ENCODE results near the gene TRIM26. TPM values are rescaled to one million over a fixed set of nuclear protein-coding genes. Genes with fewer than 3 reads are reported as not detected.

Gene TRIM26
- polyA plus RNA-seq, 1 experiment = 41.8 TPM

DNA sequence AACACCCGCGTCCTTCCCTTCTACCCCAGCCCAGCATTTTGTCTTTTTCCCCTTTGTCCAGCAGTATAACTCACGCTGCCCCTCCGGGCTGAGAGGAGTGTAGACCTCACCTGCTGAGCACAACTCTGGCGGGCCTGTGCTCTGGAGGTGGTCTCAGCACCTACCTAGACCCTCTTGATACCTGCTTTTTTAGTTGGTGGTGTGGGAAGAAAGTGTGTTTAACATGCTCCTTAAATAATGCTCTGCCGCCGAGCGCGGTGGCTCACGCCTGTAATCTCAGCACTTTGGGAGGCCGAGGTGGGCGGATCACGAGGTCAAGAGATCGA lies 1.4 kb upstream of the TRIM26 start:
- DNase-seq (ENCODE audit: low read depth) = no peak
- peak overlapping the region; percentile 79 for H3K4me3 ChIP-seq (ENCODE audit: low read depth, low read length)
- ChIA-PET POLR2A (no interaction called here), CTCF (interaction anchor here (0.8 to 1.2 kb wide), 2 partner anchors 84 to 565 kb away, joined by 3 to 5 read pairs; no protein-coding TSS in a partner anchor)
- TF ChIP-seq, protein P1, sequence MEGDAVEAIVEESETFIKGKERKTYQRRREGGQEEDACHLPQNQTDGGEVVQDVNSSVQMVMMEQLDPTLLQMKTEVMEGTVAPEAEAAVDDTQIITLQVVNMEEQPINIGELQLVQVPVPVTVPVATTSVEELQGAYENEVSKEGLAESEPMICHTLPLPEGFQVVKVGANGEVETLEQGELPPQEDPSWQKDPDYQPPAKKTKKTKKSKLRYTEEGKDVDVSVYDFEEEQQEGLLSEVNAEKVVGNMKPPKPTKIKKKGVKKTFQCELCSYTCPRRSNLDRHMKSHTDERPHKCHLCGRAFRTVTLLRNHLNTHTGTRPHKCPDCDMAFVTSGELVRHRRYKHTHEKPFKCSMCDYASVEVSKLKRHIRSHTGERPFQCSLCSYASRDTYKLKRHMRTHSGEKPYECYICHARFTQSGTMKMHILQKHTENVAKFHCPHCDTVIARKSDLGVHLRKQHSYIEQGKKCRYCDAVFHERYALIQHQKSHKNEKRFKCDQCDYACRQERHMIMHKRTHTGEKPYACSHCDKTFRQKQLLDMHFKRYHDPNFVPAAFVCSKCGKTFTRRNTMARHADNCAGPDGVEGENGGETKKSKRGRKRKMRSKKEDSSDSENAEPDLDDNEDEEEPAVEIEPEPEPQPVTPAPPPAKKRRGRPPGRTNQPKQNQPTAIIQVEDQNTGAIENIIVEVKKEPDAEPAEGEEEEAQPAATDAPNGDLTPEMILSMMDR (IDR thresholded peaks at IDR 0.05; ENCODE audit: insufficient read depth, low read depth, low read length) = no peak
- no peaks in the 10 kb centered on the region for H3K27me3 ChIP-seq (ENCODE audit: control insufficient read depth, insufficient read depth, low read length)
- no peaks in the 10 kb centered on the region for H3K36me3 ChIP-seq (ENCODE audit: control insufficient read depth, insufficient read depth, low read length)

DNA sequence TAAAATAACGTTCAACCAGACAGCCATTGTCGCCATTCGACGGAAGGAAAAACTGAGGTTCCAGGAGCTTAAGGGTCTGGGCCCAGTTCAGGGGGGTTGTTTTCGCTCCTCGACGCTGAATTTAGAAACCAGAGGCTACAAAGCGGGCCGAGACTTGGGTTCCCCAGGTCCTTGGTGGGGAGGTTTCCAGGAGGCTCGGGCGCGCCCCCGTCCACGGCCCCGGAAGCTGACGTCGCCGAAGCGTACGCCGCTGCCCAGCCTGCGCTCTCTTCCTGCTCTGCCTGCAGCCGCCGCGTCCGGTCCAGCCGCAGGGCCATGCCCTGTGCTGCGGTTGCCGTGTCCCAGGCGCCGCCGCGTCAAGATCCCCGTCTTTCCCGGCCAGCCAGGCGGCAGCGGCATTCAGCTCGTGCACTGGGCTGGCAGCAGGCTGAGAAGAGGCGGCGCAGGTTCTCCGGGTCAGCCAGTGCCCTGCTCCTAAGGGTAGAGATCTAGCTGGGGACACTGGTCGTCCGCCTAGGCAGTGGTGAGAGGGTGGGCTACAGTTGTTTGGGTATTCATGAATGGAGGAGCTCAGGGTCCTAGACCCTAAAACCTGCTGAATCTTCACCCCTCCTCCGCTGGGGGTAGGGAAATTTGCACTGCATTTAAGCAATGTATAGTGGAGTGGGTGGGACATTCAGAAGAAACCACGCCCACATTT lies 901 bp upstream of the TRIM26 start:
- ChIA-PET CTCF (interaction anchor here (0.8 to 1.2 kb wide), 2 partner anchors 83 to 564 kb away, joined by 3 to 5 read pairs; no protein-coding TSS in a partner anchor), POLR2A (no interaction called here)
- Histone ChIP-seq H3K36me3 (ENCODE audit: control insufficient read depth, insufficient read depth, low read length) (no peaks in the 10 kb centered on the region), H3K27me3 (ENCODE audit: control insufficient read depth, insufficient read depth, low read length) (no peaks in the 10 kb centered on the region), H3K4me3 (ENCODE audit: low read depth, low read length) (peak overlapping the region; percentile 79)
- TF ChIP-seq, protein P1 (IDR thresholded peaks at IDR 0.05; ENCODE audit: insufficient read depth, low read depth, low read length) = no peak
- no peak for DNase-seq (ENCODE audit: low read depth)

DNA sequence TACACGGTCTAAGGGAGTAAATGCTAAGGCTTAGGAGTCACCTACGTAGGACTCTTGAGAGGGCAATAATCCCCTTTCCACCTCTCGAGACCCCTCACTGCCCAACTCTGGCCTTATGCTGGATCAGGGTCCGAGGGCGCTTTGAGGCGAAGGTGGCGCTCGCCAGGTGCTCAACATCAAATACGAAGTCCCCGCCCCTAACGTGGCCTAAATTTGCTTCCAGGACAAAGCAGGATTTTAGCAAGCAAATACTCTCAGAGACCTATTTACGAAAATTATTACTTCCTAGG lies 406 bp upstream of the TRIM26 start:
- TF ChIP-seq, protein P1 (IDR thresholded peaks at IDR 0.05; ENCODE audit: insufficient read depth, low read depth, low read length) = no peak
- DNase-seq (ENCODE audit: low read depth) = no peak
- H3K27me3 ChIP-seq (ENCODE audit: control insufficient read depth, insufficient read depth, low read length) = no peaks in the 10 kb centered on the region
- H3K4me3 ChIP-seq (ENCODE audit: low read depth, low read length) = peak overlapping the region; percentile 79
- H3K36me3 ChIP-seq (ENCODE audit: control insufficient read depth, insufficient read depth, low read length) = no peaks in the 10 kb centered on the region
- CTCF ChIA-PET = interaction anchor here (0.8 to 1.2 kb wide), 2 partner anchors 83 to 564 kb away, joined by 3 to 5 read pairs; no protein-coding TSS in a partner anchor
- POLR2A ChIA-PET = no interaction called here

DNA sequence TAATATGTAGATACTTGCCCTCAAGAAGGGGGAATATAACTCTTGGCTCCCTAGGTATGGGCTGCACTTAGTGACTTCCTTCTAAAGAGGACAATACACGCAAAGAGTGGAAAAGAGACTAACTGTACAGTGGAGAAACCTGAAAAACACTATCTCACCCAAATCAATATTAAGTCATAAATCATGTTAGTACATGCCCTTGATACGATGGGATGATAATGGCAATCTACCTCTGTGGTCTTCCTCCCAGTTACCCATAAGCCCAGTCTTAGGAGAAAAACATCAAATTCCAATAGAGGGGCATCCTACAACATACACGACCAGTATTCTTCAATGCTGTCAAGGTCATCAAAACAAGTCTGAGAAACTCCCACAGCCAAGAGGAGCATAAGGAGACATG lies 1.3 kb downstream of the TRIM26 start:
- Histone ChIP-seq H3K36me3 (ENCODE audit: control insufficient read depth, insufficient read depth, low read length) (no peaks in the 10 kb centered on the region), H3K4me3 (ENCODE audit: low read depth, low read length) (peak overlapping the region; percentile 67), H3K27me3 (ENCODE audit: control insufficient read depth, insufficient read depth, low read length) (no peaks in the 10 kb centered on the region)
- DNase-seq (ENCODE audit: low read depth) = no peak
- TF ChIP-seq, protein P1 (IDR thresholded peaks at IDR 0.05; ENCODE audit: insufficient read depth, low read depth, low read length) = no peak
- ChIA-PET POLR2A (no interaction called here), CTCF (interaction anchor here (3.0 kb wide), 1 partner anchor 8 kb away, joined by 12 read pairs; no protein-coding TSS in a partner anchor)

DNA sequence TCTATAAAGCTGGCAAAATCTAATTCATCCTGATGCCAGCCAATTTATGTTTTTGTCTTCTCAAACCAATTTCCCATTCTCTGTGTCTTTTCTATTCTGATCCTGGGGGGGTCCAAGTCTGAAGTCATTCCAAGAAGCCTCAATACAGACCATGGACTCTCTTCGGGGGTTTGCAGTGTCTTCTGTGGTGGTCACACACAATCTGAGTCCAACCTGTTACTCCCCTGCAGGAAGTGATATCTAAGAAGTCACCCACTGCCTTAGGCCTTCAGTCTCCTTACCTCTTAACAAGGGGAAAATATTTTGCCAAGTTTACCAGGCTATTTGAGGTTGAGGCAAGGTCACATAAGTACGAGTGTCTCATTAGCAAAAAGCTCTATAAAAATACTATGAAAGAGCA lies 1.9 kb downstream of the TRIM26 start:
- Histone ChIP-seq H3K4me3 (ENCODE audit: low read depth, low read length) (no peak overlapping the region), H3K36me3 (ENCODE audit: control insufficient read depth, insufficient read depth, low read length) (no peaks in the 10 kb centered on the region), H3K27me3 (ENCODE audit: control insufficient read depth, insufficient read depth, low read length) (no peaks in the 10 kb centered on the region)
- TF ChIP-seq, protein P1 (IDR thresholded peaks at IDR 0.05; ENCODE audit: insufficient read depth, low read depth, low read length) = no peak
- CTCF ChIA-PET = interaction anchor here (3.0 kb wide), 1 partner anchor 8 kb away, joined by 12 read pairs; no protein-coding TSS in a partner anchor
- DNase-seq (ENCODE audit: low read depth) = no peak
- POLR2A ChIA-PET = no interaction called here
